Esophagus muscularis mucosa (tissue), 4 donors: Measurements from ENCODE around the gene FGFR1OP2.

ENCODE experiments used
- CTCF ChIP-seq, 3 experiments: fragments of 200-600 bp in 2 of 3; fragments of 450-650 bp in 1 of 3; sonication (generic) in 2 of 3; IDR thresholded peaks; one replicate each; pipeline ENCODE4 v1.5.1; 2017 to 2019; ENCODE audit warnings: antibody characterized with exemption in 3 of 3, mild to moderate bottlenecking in 2 of 3, moderate library complexity in 1 of 3
- EP300 ChIP-seq: sonication (generic); formaldehyde crosslinking; IDR thresholded peaks from one replicate; pipeline ENCODE4 v1.6.1; 2017; ENCODE audit warnings: antibody characterized with exemption
- POLR2A ChIP-seq: fragments of 450-650 bp; IDR thresholded peaks from one replicate; pipeline ENCODE4 v1.6.1; 2017; ENCODE audit warnings: antibody characterized with exemption, moderate library complexity, mild to moderate bottlenecking, low read depth
- POLR2AphosphoS5 ChIP-seq, 2 donors: sonication (generic); formaldehyde crosslinking; IDR thresholded peaks; one replicate each; pipeline ENCODE4 v1.6.1; 2017; ENCODE audit warnings: antibody characterized with exemption in 2 of 2

GRCh38 chr12:27000961-27001360 is 62.7 kb downstream of the FGFR1OP2 start:
- TF ChIP-seq CTCF (IDR thresholded peaks at IDR 0.05) (no peak), EP300 (no peak), POLR2A (no peak), POLR2AphosphoS5 (IDR thresholded peaks at IDR 0.05) (no peak)
